GM21619 (cell line): ENCODE data around the gene FAS.
"Not testable (repeated sequence)": the region's sequence is repeated elsewhere in the genome, so short reads cannot be mapped to it uniquely, and the experiment has no call there.

Source experiments
- ATAC-seq: cut with Tn5 transposase; IDR thresholded peaks from one replicate; pipeline ENCODE4 v1.9.1; 2021; ENCODE audit not compliant: unreplicated experiment

Gene FAS

DNA sequence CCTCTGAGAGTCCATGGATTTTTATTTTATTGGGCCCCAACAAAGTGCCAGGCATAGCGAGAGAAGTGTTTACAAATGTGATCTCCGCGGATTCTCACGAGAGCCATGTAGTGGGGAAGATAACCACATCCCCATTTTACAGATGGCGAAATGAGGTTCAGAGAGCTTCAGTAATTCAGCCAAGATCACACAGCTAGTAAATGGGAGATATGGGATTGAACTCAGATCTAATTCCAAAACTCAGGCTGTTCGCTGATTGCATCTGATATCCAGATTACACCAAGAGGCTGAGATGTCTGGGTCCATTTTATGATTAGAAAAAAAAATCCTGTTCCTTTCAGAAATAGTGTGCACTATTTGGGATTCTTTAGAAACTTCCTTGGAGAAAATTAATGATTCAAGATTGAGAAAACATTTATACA lies 1.3 kb downstream of the FAS start:
- ATAC-seq = no peak

DNA sequence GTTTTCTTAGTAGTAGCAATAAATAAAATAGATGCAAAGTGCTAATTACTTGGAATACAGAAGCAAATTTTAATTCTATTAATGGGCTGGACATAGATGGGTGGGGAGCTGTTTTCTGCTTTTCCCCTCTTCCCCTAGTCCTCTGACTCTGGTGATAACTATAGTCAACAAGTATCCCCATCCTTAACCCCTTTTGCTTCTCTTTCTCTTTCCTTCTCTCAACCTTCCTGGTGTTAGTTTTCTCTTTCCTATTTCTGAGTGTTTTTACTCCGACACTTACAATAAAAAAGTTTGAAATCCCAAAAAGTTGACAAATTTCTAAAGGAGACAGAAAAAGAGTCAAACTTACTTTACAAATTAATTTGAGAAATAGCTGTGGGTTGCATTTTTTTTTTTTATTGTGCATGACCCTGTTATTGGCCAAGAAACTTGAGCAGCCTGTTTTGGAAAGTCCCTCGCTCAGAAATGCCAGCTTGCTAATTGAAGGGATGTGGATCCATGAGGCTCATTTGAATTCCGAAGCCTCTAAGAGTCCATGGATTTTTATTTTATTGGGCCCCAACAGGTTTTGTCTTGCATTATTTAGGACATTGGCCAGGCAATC lies 2.4 kb downstream of the FAS start:
- no peak for ATAC-seq

DNA sequence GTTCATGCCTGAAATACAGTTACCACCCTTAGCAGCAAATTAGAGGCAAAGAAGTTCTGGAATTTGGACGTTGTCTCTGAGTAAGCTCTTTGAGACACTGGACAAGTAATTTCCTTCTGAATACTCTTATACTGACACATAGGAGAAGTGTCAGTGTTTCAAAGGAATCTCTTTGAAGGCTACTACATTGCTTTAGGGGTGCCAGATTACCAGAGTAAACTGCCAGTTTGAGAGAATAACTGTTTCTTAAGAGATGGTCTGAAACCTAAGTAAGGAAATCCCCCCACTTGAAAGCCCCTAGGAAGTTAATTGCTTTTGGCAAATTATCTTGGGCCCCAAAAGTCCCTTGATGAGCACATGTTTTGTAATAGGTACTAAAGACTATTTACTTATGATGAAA lies 3.4 kb downstream of the FAS start:
- ATAC-seq = no peak

DNA sequence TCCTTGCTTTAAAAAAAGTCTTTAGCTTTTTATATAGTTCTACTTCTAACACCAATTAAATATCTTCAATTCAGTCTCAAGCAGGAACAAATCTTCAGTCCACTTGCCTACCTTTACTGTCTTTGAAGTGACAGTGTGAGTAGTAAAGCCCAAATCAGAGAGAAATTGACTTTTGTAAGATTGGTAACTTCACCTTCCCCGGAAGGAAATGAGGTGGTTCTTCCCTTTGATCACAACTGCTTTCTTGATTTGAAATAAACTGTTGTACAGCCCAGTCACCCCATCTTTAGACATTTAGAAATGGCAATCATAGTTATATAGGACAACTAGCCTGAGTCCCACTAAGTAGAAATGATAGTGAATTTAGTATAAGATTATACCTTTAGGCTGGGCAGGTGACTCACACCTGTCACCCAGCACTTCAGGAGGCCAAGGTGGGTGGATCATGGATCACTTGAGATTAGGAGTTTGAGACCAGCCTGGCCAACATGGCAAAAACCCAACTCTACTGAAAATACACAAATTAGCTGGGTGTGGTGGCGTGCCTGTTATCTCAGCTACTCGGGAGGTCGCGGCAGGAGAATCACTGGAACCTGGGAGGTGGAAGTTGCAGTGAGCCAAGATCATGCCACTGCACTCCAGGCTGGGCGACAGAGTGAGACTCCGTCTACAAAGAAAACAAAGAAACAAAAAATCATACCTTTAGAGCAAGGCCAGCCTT lies 4.7 kb downstream of the FAS start:
- no peak for ATAC-seq

DNA sequence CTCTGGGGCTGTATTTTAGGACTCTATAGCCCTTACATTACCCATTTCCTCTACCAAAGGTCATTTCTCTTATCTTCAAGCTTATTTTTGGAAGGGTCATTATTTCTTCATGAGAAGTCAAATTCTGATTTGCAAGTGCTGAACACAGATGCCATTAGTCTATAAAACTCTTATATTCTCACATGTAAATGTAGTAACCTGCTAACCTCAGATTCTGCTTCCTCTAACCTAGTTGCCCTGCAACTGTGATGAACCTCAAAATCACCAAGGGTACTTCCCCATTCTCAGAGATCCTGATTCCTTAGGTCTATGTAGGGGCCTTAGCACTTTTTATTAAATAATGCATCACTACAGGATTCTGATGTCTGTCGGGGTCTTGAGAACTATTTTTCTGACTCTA lies 6.3 kb downstream of the FAS start:
- peak; percentile 55 for ATAC-seq

DNA sequence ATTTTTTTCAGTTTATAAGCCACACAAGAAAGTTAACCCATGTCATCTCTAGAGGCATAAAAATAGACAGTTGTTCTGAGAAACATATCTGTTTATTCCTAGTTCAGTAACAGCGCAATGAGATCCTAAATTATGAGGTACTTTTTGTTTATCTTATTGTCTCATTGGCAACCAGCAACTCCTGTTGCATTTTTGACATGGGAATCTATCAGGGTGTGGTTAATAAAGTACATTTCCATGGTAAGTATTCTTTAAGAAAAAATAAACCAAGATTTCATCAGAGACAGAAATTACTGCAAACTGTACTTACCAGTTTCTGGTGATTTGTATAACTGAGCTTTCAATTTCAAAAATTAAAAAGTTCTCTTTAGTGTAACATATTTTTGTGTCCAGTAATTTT lies 9.0 kb downstream of the FAS start:
- ATAC-seq = no peak

DNA sequence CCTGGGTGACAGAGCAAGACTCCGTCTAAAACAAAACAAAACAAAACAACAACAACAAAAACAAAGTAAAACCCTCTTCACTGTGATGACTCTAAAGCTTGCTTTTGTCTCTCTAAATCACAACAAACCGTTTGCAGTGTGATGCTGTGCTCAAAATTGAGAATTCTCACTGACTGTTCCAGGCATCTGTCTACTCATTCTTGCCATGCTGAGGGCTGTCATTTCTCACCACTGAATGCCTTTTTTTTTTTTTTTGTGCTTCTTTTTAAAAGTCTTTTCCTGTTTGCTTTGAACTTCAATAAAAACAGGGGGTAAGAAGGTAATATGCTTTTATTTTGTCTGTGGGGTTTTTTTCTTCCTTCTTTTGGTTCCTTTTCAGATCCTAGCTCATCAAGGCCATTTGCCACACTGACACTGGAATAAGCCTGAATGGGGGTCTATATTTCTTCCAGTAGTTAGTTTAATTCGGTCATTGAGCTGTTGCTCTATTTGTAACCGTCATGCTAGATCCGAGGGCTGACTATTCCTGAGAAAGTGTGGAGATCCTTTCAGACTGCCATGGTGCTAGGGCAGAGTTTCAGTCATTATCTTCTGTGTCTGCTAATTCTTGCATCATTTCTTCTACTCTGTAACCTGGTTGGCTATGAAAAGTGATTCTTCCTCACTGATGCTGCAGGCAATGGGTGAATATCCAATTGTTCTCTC lies 10.6 kb downstream of the FAS start:
- ATAC-seq = peak; percentile 46

DNA sequence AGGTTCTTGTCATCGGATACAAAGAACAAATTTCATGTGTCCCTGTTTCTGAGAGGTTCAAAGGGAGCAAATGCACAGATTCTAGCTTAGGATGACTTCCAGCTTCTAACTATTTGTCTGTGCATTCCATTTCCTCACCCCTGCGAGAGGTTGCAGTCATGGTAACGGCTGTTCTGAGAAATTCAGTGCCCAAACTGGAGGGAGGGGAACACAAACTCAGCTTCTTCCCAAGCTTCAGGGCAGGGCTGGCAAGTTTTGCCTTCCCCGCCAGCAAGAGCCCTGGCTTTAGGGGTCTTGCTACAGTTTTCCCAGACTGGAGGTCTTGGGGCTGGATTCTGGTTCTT lies 11.1 kb downstream of the FAS start:
- no peak for ATAC-seq

DNA sequence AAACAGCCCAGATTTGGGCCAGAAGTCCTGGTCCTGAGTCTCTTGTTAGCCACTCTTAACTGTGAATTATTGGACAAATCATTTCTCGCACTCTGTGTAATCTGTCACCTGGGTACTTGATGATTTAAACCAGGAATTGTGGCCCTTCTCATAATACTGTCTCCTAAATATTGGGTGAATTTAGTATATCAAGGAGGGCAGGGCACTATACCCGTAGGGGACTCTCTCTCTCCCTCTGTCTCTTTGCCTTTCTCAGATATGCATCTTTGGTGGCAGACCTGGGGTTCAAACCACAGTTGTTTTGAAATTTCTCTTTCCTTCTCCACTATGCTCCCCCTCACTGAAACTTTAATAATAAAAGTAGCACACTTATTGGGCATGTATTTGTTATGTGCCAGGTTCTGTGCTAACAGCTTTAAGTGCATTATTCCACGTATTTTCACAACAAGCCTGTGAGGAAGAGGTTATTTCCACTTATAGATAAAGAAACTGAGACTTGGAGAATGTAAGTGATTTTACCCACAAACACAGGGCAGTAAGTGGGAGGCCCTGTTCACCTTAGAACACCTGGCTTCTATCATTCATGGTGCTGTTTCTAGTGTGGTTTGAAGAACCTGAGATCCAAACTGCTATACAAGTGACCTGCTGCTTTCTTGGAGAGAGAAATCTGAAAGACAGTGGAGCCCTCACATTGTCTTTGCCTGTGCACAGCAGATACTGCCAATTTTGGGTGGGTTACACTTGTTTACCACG lies 11.8 kb downstream of the FAS start:
- ATAC-seq = no peak

DNA sequence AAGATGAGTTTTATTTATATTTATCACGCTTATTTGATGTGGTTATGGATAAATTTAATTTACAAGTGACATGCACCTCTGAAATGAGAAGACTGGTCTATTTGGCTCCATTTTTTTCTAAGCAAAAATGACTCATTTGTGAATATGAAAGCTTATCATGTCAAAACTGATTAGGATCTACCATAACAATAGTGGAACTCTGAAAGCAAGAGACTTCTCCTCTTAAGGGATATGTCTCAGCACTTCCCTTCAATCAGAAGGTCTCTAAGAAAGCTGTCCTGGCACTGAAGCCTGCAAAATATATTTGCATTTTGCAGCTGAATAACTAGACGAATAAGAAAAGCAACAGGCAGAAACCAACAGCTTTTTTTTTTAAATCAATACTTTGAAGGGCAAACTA lies 12.7 kb downstream of the FAS start:
- no peak for ATAC-seq

DNA sequence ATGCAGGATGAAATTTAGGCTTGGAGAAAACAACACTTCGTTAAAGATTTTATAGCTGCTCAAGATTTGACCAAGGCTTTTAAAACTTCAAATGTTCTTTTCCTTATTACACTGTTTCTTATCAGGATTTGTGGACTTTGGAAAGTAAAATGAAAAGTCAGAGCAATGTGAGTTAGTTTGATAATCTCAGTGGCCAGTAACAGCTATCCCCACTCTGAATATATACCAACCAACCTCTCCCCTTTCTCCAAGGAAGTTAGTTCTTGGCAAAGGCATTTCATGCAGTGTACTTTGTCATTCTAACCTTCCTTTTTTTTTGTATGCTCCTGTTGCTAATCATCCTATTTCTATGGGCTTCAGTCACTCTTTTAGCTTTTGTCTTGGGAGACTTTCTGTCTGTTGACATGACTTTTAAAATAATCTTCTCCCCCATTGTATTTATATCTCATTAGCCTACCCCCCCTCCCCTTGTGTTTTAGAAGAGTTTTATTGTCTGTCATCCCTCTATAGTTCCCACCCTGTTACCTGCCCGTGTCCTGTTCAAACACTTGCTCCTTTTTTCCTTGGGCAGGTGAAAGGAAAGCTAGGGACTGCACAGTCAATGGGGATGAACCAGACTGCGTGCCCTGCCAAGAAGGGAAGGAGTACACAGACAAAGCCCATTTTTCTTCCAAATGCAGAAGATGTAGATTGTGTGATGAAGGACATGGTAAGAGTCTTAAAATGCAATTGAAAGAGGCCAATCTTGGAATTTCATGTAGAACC lies 16.7 kb downstream of the FAS start:
- no peak for ATAC-seq

DNA sequence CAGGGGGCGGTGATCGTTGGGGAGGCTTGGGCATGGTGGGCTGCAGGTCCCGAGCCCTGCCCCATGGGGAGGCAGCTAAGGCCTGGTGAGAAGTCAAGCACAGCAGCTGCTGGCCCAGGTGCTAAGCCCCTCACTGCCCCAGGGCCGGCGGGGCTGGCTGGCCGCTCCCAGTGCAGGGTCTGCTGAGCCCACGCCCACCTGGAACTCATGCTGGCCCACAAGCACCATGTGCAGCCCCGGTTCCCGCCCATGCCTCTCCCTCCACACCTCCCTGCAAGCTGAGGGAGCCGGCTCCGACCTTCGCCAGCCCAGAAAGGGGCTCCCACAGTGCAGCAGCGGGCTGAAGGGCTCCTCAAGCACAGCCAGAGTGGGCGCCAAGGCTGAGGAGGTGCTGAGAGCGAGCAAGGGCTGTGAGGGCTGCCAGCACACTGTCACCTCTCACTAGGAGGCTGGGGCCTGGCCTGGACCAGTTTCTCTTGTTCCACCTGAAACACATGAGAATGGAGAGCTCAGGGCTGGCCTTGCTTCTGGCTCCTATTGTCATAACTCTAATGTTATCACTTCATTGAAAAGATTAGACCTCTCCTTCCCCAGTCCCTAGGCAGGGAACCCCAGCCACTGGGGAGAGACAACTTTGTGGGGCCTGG lies 28.2 kb downstream of the FAS start:
- not testable (repeated sequence) for ATAC-seq

DNA sequence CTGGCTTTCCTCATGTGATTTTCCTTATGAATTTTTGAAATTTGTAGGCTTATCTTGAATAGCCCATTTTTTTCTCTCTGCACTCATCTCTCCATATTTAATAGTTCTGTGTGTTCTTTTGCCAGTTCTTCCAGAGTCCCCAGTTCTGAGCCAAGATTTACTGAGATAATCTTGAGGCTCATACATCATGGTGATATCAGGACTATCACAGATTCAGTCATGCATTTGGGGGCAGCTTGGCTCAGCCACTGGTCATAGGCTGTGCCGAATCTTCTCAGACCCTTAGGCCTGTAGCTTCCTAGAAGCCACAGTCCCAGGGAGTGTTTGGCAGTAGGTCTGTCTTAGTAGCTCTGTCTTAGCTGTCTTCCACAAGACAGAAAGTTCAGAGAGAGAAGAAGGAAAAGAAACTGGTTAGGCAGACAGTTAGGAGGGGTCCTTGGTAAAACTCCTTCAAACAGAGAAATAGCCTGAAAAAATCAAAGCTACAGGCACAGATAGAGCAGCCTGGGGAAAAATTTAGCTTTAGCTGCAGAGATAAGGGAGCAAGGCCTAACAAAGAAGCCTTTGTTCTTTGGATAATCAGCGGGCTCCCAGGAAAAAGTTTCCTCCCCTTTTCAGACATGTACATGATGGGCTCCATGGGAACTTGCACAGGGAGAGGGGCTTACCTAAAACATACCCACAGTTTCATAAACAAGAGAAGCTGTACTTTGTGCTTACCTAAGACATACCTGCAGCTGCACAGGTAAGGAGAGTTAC lies 29.1 kb downstream of the FAS start:
- ATAC-seq = no peak

DNA sequence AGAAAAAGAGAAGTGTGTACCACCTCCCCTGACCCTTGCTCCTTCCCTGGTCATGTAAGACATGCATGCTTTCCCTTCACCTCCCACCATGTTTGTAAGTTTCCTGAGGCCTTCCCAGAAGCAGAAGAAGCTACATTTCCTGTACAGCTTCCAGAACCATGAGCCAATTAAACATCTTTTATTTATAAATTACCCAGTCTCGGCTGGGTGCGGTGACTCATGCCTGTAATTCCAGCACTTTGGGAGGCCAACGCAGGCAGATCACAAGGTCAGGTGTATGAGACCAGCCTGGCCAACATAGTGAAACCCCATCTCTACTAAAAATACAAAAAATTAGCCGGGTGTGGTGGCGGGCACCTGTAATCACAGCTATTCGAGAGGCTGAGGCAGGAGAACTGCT lies 30.9 kb downstream of the FAS start:
- not testable (repeated sequence) for ATAC-seq

DNA sequence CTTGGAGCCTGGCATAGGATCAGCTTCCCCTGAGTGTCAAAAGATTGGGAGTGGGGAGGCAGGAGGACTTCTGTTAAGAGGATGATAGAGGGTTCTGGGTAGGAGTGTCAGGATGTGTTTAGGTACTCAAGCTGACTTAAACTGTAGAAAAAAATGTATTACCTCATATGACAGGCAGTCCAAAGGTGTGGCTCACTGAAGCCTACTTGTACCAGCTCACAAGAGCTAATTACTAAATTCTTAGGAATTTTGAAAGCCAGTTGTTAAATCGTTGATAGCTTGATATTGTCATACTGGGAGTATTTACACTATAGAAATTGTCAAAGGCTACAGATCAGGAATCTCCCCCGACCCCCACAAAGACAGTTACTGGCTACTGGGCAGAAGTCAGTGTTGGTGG lies 32.1 kb downstream of the FAS start:
- ATAC-seq = no peak

DNA sequence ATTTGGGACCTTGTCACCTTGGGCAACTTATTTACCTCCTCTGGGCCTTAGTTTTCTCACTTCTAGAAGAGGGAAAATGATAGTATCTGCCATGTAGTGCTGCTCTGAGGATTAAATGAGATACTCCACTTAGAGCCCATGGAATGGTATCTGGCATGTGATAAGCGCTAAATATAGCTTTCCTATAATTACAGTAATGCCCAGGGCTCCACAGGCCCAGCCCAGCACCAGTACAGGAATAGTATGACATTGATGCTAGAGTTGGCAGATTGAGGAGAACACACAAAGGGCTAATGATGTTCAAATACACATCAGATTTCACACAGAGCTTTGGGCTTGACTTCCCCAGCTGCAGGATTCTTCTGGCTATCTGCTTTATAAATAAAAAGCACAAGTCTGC lies 34.9 kb downstream of the FAS start:
- no peak for ATAC-seq

DNA sequence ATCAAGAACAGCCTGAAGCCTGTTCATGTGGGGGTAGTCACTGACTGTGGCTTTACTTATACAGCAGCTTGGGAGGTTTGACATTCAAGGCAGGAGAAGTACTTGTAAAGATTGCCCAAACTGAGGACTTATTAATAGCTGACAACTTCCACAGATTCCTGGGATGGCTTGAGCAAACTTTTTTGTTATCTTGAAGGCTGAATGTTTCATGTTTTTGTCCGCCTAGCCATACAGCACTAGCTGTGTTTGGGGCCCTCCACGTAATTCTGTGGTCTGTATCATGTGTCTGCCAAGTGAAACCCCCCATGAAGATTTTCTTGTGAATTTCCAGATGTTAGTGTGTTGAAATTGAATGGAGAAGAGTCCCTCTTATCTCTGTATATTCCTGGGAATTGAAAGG lies 38.6 kb downstream of the FAS start:
- ATAC-seq = no peak

DNA sequence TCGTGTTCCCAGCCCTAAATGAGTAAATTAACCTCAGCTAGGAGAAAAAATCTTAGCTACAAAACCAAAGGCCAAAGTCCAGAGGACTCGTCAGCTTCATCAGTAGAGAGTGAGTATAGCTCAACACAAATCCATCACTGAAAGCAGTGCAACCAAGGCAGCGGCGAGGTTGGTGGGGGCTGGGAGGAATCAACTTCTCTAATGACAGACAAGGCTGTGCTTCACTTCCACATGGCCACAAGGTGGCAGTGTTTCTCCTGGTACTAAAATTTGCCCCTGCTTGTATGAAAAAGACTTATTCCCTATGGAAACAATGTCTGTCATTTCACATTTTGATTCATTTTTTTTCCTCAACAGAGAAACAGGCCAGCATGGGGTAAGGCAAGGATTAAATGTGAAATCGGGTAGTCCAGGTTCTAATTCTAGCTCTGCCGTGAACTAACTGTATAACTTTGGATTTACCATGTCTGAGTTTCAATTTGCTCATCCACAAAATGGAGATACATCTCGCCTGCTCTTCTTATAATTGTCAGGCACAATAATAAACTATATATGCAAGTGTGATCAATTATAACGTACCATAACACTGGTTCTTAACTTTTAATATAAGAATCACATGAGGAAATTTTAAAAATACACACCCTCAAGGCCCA lies 39.3 kb downstream of the FAS start:
- no peak for ATAC-seq

DNA sequence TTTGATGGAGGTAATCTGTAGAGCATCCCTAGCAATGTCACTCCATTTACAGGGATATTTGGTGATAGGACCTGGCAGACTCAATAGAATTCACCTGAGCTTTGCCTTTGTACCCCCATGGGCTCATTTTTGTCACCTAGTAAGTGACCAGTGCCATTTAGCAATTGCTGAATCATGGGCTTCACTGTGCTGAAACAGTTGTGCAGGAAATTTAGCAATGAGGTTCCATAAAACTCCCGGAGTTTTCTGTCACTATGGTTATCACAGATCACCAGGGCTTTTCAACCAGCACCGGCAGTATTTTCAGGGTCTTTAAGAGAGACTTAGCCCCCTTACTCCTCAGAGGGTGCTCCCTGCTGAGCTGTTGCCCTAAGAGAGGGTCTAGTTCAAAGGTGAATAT lies 40.2 kb downstream of the FAS start:
- no peak for ATAC-seq
